HTR-8/SVneo (cell line): ENCODE measurements around the gene SLC39A8.
A peak's percentile ranks its signal among the peaks of the same experiment; 100 is the strongest.
"Not testable (repeated sequence)": the region's sequence is repeated elsewhere in the genome, so short reads cannot be mapped to it uniquely, and the experiment has no call there.

Source experiments
- DNase-seq: peaks from one replicate; pipeline ENCODE4 v3.0.0; 2011; ENCODE audit warnings: low spot score, mixed read lengths; ENCODE audit not compliant: insufficient read length
- FAIRE-seq: peaks from 2 replicates; lab custom pipeline; 2011; peaks lifted over from hg19 to GRCh38; lab: Jason Lieb, UNC

Gene SLC39A8

GRCh38 chr4:102308032-102308799 is 37.1 kb downstream of the SLC39A8 start:
- FAIRE-seq (no peak), DNase-seq (no peak)

- no peak for FAIRE-seq
- DNase-seq = no peak
These were observed 39.6 kb downstream of the SLC39A8 start for GRCh38 chr4:102305666-102306065.

GRCh38 chr4:102302762-102303161 is 42.5 kb downstream of the SLC39A8 start:
- DNase-seq = no peak
- no peak for FAIRE-seq

DNA sequence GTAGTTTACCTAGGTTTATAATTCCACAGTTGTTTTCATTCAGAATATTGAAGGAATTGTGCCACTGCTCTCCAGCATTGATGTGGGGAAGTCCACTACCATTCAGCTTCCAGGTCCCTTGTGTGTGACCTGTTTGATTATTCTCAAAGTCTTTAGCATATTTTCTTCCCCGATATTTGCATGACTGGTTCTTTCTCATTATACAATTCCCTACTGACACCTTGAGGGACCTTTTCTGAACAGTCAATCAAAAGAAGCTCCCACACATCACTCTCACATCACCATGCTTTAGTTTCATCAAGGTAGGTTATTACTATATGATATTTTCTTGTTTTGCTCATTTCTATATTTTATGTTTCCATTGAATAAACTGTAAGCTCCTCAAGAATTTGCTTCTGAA is 44.1 kb downstream of the SLC39A8 start:
- FAIRE-seq (no peak), DNase-seq (no peak)

- no peak for FAIRE-seq
- DNase-seq = peak; percentile 6
These were observed 45.8 kb downstream of the SLC39A8 start for GRCh38 chr4:102299354-102300107.

- FAIRE-seq (no peak), DNase-seq (no peak)
These were observed 46.6 kb downstream of the SLC39A8 start for GRCh38 chr4:102298716-102299115.

DNA sequence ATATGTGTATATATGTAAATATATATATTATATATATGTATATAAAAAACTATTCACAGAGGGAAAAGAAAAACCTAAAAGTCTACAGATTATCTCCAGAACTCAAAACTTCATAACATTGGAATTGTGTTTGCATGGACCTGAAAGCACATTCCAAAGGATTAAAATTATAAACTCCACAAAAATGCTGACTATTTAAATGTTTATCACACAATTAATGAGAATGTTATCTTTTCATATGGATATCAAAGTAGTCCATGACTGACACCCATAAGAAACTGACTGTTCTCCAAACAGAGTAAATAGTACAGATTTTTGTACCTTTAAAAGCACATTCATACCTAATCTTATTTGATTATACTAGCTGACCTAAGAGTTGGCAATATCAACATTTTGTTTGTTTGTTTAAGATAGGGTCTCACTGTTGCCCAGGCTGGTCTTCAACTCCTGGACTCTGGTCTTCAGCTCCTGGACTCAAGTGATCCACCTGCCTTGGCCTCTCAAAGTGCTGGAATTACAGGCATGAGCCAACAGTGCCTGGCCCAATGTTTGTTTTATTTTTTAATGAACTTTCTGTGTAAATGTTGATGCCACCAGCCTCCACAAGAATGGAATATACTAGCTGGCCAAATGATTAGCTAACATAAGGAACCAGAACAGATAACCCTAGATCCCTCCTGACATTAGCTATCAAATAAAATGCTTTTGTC is 50.0 kb downstream of the SLC39A8 start:
- FAIRE-seq (no peak), DNase-seq (no peak)

DNA sequence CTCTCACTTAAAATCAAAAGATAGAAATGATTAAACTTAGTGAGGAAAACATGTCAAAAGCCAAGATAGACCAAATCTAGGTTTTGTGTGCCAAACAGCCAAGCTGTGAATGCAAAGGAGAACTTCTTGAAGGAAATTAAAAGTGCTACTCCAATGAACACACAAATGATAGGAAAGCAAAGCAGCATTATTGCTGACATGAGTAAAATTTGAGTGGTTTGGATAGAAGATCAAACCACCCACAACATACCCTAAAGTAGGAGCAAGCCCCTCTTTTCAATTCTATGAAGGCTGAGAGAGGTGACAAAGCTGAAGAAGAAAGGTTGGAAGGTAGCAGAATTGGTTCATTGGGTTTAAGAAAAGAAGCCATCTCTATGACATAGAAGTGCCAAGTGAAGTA is 56.8 kb downstream of the SLC39A8 start:
- FAIRE-seq (no peak), DNase-seq (no peak)

- DNase-seq (no peak), FAIRE-seq (no peak)
These were observed 59.5 kb downstream of the SLC39A8 start for GRCh38 chr4:102285831-102286230.

DNA sequence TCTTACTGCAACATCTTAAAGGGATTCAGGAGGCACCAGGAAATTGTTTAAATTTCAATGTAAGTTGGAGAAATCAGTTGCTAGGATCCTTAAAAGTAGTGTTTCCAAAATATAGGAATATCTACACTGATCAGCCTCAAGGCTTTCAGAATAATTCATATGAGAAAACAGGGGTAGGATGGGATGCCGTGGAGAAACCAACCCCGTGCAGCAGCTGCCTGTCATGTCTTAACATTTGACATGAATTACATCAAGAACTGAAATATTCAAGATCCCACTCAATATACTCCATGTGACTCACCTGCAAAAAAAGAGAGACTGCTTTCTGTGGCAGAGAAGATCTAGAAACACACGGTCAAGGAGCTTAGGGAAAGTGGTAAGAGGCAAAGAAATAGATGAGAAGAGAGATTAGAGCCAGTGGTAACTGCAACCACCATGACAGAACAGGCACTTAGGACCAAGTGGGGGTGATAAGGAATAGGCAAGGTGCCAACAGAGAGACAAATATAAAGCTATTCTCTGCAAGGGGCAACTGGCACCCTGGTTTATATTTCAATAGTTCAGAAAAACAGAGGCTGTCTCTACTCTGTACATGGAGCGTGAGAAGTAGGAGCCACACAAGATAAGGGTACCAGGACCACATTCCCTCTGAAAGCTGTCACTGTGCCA is 64.0 kb downstream of the SLC39A8 start:
- DNase-seq = no peak
- FAIRE-seq = no peak

DNA sequence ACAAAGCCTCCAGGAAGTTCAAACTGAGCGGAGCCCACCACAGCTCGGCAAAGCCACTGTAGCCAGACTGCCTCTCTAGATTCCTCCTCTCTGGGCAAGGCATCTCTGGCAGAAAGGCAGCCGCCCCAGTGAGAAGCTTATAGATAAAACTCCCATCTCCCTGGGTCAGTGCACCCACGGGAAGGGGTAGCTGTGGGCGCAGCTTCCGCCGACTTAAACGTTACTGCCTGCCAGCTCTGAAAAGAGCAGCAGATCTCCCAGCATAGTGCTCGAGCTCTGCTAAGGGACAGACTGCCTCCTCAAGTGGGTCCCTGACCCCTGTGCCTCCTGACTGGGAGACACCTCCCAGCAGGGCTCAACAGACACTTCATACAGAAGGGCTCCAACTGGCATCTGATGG is 72.0 kb downstream of the SLC39A8 start:
- not testable (repeated sequence) for DNase-seq, FAIRE-seq

DNA sequence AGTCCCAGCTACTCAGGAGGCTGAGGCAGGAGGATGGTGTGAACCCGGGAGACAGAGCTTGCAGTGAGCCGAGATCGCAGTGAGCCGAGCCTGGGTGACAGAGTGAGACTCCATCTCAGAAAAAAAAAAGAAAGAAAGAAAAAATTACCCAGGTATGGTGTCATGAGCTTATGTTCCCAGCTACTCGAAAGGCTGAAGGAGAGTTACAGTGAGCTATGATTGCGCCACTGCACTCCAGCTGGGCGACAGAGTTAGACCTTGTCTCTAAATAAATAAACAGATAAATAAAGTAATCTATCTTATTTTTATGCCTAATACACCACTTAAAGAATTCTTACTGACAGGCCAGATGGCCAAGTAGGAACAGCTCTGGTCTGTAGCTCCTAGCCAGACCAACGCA is 73.0 kb downstream of the SLC39A8 start:
- no peak for FAIRE-seq
- DNase-seq = no peak

- DNase-seq (no peak), FAIRE-seq (no peak)
These were observed 76.9 kb downstream of the SLC39A8 start for GRCh38 chr4:102268355-102268754.

DNA sequence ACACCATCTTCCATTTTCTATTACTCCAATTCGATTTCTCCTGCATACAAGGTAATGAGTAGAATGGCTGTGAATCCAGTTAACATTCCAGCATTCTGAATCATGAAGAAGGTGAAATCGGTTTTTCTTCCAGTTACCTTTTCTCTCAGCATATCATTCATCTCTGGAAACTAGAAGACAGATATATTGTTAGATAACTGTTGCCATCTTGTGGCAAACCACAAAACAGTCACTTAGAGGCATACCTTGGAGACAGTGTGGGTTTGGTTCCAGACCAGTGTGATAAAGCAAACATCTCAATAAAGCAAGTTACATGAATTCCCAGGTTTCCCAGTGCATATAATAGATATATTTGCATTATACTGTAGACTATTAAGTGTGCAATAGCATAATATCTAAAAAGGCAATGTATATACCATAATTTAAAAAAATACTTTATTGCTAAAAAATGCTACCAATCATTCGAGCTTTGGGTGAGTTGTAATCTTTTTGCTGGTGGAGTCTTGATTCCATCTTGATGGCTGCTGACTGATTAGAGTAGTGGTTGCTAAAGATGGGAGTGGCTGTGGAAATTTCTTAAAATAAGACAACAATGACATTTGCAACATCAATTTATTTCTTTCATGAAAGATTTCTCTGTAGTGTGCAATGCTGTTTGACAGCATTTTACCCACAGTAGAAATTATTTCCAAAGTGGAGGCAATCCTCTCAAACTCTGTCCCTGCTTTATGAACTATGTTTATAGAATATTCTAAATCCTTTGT is 82.1 kb downstream of the SLC39A8 start:
- peak; percentile 22 for DNase-seq

GRCh38 chr4:102259702-102260101 is 85.6 kb downstream of the SLC39A8 start:
- DNase-seq = no peak
- FAIRE-seq = no peak

More for the DNA sequence above, 82.1 kb downstream of the SLC39A8 start:
- no peak for FAIRE-seq

DNA sequence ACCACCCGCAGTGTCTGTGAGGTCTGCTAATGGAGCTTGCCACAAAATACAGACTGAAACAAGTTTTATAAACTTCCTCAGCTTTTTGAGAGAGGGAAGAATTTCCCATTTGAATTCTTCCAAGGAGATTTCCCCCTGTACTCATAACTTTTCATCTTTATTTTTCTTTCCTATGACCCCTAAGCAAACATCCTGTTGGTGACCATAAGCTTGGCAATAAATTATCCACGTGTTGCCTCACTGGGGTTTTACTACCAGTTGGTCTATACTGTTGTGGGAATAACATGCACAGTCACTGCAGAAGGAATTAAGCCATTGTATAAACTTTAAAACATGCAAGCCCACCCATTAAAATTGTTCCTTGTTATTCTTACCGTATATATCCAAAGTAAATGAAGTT is 86.2 kb downstream of the SLC39A8 start:
- no peak for FAIRE-seq
- no peak for DNase-seq

DNA sequence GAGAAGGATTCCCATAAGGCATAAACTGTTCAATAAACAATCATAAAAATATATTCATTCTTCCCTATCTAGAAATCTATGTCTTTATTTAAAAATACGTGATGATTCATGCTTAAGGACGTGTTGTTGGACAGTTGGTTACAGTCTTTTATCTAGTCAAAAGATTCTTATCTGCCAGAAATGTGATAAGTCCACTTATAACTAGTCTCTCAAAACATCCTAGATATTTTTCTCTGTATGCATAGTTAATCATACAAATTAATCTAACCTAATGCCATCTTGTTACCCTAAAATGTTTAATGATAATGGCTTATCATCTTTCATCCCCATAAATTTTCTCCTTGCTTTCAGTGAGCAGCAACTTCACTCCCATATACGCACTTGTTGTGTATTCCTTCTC is 89.0 kb downstream of the SLC39A8 start:
- no peak for FAIRE-seq
- DNase-seq = no peak

DNA sequence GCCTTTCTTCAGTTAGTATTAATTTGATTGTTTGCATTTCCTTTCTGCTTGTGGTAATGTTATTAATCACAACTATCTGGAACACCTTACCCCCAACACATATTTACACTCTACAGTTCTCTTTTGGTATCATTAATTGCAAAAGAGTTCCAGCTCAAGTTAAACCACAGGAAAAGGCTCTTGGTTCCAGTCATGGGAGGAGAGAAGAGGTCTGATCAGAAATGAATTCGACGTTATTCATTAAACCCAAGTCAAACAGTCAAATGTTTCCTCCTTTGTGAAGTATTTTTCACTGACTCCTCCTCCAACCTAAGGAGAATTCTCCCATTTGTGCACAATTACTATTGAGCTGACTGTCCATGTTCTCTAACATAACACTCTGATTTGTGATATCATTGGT is 91.4 kb downstream of the SLC39A8 start:
- FAIRE-seq = no peak
- DNase-seq = no peak

DNA sequence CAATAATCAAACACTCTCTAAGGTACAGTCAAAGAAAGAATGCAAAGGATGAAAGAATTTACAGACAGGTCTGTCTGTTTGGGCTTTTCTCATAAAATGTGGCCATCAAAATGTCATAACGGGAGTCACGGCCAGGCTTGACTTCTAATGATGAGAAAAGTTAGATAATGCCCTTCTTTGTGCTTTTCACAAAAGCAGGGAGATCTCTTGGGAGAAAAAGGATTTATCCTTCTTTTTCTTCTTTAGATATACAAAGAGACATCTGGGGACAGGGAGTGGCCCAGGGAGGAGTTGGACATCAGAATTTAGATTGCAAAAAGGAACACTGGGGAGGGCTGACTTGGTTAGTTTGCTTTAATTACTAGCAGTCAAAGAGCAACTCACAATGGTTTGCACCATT is 93.1 kb downstream of the SLC39A8 start:
- no peak for FAIRE-seq
- no peak for DNase-seq

- FAIRE-seq (no peak), DNase-seq (no peak)
These were observed 94.9 kb downstream of the SLC39A8 start for GRCh38 chr4:102250341-102250740.
